ENCODE data around the gene PPFIBP1.
"Not testable (repeated sequence)": the region's sequence is repeated elsewhere in the genome, so short reads cannot be mapped to it uniquely, and the experiment has no call there.

Gene PPFIBP1

GRCh38 chr12:27583057-27583797 lies 59.2 kb downstream of the PPFIBP1 start:
- in situ Hi-C loops (cut with MboI; ENCODE audit: low sequenced_read_pairs, unreplicated experiment), result no loop called here
- no peak for DNase-seq (ENCODE audit: low spot score)
- TF ChIP-seq CTCF (IDR thresholded peaks at IDR 0.05; ENCODE audit: borderline replicate concordance, control extremely low read depth, extremely low read depth, insufficient read depth, missing control alignments), result no peak

GRCh38 chr12:27583981-27584380 lies 60.0 kb downstream of the PPFIBP1 start:
- DNase-seq (ENCODE audit: low spot score), result no peak
- TF ChIP-seq CTCF (IDR thresholded peaks at IDR 0.05; ENCODE audit: borderline replicate concordance, control extremely low read depth, extremely low read depth, insufficient read depth, missing control alignments), result no peak
- in situ Hi-C loops (cut with MboI; ENCODE audit: low sequenced_read_pairs, unreplicated experiment), result no loop called here

GRCh38 chr12:27585739-27586265 lies 61.8 kb downstream of the PPFIBP1 start:
- no peak for TF ChIP-seq CTCF (IDR thresholded peaks at IDR 0.05; ENCODE audit: borderline replicate concordance, control extremely low read depth, extremely low read depth, insufficient read depth, missing control alignments)
- in situ Hi-C loops (cut with MboI; ENCODE audit: low sequenced_read_pairs, unreplicated experiment), result no loop called here
- DNase-seq (ENCODE audit: low spot score), result no peak

GRCh38 chr12:27588075-27588730 lies 64.2 kb downstream of the PPFIBP1 start:
- DNase-seq (ENCODE audit: low spot score); in situ Hi-C loops (cut with MboI; ENCODE audit: low sequenced_read_pairs, unreplicated experiment): not testable (repeated sequence)

- in situ Hi-C loops (cut with MboI; ENCODE audit: low sequenced_read_pairs, unreplicated experiment), result no loop called here
- no peak for DNase-seq (ENCODE audit: low spot score)
- TF ChIP-seq CTCF (IDR thresholded peaks at IDR 0.05; ENCODE audit: borderline replicate concordance, control extremely low read depth, extremely low read depth, insufficient read depth, missing control alignments), result no peak
Measured at GRCh38 chr12:27588776-27589175, 64.8 kb downstream of the PPFIBP1 start.

GRCh38 chr12:27589419-27589818 lies 65.4 kb downstream of the PPFIBP1 start:
- TF ChIP-seq CTCF (IDR thresholded peaks at IDR 0.05; ENCODE audit: borderline replicate concordance, control extremely low read depth, extremely low read depth, insufficient read depth, missing control alignments), result no peak
- DNase-seq (ENCODE audit: low spot score), result no peak
- in situ Hi-C loops (cut with MboI; ENCODE audit: low sequenced_read_pairs, unreplicated experiment), result no loop called here

GRCh38 chr12:27591698-27592097 lies 67.7 kb downstream of the PPFIBP1 start:
- DNase-seq (ENCODE audit: low spot score); in situ Hi-C loops (cut with MboI; ENCODE audit: low sequenced_read_pairs, unreplicated experiment): not testable (repeated sequence)

Measured in GM13976 (cell line).